HG03354 (cell line): ENCODE data around the gene CALCR.
"Not testable (repeated sequence)": the region's sequence is repeated elsewhere in the genome, so short reads cannot be mapped to it uniquely, and the experiment has no call there.

Experiments used
- ATAC-seq: cut with Tn5 transposase; IDR thresholded peaks from one replicate; pipeline ENCODE4 v1.9.1; 2021; ENCODE audit warnings: mild to moderate bottlenecking; ENCODE audit not compliant: unreplicated experiment, poor library complexity, severe bottlenecking

CALCR gene

DNA sequence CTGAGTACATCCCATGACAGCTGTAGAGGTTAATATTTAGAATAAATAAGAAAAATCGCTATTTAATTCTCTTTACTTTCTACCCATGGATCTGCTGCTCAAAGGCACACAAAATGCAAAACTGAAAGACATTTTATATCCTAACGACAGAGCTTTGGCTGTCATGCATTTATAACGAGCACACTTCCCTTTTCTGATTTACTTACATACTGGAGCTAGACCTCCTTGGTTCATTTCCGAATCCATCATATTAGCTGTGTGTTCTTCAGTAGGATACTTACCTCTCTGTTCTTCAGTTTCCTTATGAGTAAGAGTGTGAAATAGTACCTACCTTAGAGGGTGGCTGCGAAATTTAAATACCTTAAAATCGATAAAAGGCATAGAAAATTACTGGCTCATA lies 10.9 kb downstream of the CALCR start:
- no peak for ATAC-seq

DNA sequence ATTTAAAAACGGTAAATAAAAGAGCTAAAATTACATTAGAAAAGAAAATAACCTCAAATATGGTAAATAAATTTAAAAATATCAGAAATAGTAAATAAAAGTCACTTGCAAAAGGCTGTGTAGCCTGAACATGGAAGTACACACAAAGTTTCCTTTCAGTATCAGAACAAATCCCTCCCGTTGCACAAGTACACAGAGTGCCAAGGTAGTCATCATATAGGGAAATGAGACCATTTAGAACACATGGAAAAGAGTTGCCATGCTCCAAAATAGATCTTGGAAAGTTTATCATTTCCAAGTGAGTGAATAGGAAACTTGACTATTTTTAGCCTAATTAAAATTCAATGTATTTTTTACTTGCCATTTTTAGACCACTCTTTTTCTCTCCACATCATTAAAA lies 11.6 kb downstream of the CALCR start:
- no peak for ATAC-seq

DNA sequence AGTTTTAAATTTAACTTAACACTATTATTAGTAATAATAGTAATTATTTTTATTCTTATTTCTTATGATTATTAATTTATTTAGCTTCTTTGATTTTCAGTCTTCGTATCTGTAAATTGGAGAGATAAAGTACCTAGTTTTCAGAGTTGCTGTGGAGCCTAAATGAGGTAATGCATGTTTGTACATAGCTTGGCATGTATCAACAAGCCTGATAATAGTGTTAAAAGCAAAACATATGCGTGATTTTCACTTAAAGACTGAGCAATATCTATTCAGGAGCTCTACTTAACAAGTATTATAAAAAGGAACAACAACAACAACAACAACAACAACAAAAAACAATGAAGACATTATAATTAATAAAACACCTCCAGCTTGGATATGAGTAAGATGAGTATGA lies 12.4 kb downstream of the CALCR start:
- no peak for ATAC-seq

DNA sequence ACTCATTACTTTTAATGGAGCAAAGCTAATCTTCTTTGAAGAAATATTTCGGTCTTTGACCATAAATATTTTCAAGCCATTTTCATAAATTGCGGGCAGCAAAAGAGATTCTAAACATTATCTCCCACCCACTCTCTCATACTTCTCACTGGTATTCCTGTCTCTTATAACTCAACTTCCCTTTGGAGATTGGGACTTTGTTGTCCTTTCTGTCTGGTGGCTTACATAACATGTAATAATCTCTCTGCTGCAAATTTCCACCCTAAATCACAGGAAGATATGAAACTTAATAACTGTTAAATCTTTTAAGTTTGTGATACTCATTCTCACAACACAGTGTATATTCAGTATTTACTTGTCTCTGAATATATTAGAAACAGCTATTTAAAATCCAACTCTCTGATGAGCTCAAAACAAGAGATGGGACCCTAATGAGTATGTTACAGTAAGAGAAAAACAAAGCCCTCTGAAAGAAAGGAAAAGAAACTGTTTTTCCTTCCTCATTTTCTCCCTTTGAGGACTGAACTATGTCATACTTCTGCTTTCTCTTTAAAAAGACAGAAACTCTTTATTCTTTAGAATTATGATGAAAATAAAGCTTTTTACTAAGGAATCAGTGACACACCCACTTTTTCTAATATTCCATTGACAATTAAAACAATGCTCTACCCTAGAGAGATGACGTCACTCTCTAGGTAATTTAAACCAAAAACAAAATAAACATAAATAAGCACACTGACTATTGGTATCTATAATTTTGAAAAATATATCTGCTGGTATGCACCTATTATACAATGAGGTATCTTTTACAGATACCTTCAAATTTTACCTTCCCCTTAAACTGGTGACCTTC lies 14.7 kb downstream of the CALCR start:
- no peak for ATAC-seq

DNA sequence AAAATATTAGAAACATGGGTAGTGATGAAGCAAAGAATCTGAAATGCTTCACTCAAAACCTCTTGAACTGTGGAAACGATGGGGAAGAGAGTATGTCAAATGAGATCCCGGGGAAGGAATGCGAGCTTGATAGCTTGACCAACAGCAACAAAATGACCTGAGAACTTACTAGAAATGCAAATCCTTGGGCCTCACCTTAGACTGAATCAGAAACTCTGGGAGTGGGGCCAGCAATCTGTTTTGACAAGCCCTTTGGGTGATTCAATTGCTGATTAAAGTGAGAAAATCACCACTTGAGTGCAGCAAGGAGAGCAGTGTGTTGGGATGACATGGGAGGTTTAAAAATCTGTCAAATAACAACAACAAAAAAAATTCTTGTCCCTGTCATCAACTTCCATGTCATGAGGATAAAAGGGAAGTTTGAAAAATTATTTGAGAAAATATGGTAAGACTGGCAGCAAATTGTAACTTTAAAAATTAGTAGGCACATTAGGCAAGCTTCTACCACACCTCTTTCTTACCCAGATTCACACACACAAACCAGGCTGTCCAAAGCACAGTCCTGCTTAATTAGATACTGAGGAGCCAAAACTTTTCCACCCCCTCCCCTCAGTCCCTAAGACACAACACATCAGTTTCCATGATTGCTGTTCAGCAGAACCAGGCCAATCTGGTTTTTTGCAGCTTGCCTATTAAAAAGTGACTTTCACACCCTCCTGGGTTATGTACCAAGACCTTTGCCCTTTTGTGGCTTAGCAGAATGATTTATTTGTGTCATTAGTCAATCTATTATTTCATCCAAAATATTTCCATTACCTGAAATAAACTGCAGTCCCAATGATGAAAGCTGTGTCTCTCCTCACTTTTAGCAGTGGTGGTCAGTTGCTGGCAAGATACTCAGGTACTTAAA lies 15.6 kb downstream of the CALCR start:
- no peak for ATAC-seq

DNA sequence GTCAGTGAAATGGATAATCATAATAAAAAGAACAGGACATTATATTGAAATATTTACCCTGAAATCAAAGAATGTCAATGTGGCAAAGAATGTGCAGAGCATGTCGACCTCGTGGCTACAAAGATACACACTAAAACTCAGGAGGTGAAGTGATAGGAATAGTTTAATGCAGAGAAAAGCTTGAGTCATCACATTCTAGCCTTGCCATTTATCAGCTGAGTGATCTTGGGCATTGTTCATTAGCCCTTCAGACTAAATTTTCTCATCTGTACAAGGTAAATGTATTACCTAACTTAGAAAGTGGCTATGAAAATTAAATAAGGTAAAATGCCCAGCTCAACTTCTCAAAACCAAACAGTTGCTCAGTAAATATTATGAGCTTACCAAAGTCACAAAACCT lies 22.6 kb downstream of the CALCR start:
- no peak for ATAC-seq

DNA sequence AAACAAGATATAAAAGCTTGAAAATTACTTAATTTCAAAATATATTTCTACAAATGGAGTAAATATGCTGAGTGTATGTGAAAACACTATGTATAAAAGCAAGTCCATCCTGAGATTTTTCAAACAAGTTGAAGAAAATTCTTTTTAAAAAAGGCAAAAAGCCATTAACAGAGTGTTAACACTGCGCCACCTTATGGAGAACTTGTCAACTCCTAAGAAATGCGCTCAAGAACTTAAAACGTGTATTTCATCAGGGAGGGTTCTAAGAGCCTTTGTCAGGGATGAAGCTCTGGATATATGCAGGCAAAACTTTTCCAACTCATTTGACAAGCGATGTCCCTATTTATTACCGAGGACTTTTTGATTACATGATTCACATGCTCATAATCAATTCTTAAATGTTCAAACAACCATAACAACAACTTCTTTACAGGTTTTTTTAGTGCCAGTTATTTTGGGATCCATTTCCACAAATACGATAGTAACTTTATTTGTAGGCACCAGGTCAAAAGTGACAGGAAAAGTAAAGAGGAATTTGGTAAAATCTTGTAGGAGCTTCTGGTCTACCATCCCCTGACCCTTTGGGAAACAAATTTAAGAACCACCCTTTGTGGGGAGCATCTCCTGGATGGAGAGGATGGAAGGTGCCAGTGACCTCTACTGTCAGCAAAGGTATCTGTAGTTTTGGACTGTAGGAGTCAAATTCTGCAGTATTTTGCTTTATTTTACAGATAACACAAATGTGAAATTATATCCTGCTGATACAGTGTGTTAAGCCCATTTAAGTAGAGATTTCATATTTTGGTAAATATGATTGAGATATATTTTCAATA lies 23.2 kb downstream of the CALCR start:
- ATAC-seq, result peak; percentile 55

DNA sequence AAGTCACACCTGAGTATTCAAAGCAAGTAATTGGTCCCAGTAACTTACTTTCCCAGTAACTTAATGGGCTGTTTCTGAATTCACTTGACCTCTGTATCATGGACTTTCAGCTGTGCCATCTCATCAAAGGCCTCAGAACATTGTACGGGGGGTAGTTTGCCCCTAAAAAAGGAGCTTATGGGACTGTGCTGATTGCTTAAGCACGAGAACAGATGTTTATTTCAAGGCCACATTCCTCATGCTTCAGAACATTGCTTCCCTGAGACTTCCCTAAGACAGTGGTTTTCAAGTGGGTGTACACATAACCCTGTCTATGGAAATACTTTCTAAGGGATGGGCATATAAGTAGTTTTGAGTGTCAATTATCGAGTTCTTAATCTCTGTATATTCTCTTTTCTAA lies 26.8 kb downstream of the CALCR start:
- no peak for ATAC-seq

DNA sequence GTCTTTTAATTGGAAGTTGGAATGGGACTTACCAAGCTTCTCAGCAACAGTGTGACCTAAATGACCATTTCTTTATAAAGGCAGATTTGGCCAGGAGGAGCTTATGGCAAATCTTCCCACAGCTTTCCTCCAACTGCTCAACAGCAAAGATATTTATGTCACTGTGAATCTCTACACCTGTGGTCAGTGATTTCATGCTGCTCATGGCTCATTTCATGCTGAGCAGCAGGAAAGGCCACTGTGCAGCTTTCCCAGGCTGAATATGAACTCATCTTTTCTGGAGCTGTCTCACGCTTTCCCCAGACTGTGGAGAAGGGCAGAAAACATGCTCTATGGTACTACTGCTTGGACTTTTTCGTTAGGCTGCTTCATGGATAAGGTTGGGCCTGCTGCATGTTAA lies 29.8 kb downstream of the CALCR start:
- no peak for ATAC-seq

DNA sequence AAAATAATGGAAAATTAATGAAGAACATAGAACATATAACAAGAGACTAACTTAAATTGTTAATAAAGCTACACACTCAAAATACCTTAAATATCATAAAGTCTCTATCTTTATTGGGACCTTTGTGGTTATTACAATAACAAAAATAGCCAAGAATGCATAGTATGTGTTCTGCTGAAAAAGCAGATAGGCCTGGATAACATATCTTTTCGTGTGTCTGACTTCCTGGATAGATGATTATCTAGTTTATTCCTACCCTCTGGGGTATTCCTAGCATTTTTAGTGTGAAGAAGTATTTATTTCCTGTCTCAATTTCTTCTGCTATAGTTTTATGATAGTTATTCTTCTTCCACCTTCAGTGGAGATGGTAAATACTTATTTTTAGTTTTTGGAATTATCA lies 36.5 kb downstream of the CALCR start:
- ATAC-seq, result no peak

DNA sequence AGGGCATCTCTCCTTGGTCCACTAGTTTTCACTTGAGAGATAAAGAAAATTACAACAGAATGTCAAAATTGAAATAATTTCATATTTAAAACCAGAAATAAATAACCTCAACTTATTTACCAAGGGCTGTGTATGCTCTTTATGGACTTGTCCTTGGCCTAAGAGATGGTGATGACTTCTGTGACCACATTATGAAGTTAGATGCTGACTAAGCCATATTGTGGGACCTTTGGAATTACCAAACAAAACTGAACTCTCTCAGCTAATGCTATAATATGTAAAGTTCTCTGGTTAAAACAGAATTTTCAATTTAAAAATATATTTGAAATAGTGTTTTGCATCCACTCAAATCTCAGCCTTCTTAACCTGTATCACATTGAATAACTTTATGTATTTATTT lies 38.9 kb downstream of the CALCR start:
- no peak for ATAC-seq

DNA sequence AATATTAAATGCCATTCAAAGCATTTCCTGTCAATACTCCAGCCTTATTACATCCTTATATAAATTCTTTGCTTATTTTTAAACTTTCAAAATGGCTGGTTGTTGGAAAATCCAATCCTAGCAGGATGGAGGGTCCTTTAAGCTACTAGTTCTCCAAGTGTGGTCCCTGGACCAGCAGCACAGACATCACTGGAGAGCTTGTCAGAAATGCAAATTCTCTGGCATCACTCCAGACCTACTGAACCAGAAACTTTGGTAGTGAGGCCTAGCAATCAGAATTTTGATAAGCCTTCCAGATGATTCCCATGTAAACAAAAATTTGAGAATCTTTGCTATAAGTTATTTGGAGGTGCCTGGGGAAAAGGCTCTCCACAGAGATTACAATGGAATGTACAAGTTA lies 43.8 kb downstream of the CALCR start:
- ATAC-seq, result no peak

DNA sequence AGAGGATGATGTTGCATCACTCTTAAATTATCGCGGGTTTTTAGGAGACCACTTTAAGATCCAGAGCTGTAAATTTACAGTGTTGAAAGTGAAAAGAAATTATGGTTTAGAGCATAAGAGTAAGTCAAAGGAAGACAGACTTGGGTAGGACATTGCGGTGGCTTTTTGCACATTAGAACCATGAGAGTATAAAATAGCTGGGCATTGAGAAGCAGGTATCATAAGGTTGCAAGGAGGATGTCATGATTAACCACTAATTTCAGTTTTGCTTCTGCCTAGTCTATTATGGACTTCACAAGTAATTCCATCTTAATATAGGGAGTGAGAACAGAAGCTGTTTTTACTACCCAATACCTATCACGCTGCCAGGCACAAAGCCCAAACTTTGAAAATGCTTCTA lies 57.7 kb downstream of the CALCR start:
- ATAC-seq, result no peak

DNA sequence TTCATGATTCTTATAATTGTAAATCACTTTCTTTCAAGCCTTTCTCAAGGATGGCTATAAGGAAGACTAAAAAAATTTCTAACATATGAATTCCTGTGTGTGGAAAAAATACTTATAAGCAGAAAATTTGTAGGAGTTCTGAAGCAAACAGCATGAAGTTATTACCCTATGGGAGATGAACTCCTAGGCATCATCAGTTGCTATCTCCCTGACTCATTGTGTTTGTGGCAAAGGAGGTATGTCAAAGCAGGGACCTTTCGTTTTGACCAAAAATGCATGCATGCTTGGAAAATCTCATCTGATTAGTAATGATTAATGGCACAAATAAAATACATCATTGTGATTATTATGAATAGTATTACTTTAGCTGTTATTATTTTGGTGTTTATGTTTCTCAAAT lies 59.4 kb downstream of the CALCR start:
- no peak for ATAC-seq

DNA sequence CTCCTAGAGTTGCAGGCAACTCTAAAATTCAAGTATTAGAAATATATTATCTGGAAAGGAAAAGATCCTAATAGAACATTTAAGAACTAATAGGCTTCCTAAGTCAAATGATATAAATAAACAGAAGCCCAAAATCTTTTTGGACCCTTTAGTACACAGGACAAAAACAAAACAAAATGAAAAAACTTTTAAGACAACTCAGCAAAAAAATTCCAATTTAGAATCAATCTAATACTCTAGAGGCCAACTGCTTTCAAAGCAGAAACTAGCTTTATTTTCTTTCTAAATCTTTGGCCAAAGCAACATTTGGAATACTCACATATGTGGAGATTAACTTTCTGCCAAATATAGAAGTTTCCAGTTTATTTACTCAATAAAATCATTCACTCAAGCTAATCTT lies 65.2 kb downstream of the CALCR start:
- ATAC-seq, result no peak

DNA sequence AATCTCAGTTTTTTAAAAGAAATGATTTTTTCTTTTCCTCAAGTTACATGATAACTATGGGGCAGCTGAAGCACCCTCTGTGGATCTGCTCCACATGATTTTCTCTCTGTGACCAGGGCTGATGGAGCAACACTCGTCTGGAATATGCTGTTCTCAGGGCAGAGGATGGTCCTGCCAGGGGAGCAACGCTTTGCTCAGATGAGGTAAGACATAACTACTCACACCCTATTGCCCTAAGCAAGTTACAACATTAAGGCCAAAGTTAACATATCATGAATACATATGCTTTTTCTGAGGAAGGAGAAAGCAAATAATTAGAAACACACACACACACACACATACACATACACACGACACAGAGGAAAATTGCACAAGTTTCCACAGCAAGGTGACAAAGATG lies 71.4 kb downstream of the CALCR start:
- ATAC-seq, result no peak

DNA sequence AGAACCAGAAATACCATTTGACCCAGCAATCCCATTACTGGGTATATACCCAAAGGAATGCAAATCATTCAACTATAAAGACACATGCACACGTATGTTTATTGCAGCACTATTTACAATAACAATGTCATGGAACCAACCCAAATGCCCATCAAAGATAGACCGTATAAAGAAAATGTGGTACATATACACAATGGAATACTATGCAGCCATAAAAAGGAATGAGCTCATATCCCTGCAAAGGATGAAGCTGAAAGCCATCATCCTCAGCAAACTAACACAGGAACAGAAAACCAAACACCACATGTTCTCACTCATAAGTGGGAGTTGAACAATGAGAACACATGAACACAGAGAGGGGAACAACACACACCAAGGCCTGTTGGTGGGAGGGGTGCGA lies 82.7 kb downstream of the CALCR start:
- ATAC-seq, result not testable (repeated sequence)

DNA sequence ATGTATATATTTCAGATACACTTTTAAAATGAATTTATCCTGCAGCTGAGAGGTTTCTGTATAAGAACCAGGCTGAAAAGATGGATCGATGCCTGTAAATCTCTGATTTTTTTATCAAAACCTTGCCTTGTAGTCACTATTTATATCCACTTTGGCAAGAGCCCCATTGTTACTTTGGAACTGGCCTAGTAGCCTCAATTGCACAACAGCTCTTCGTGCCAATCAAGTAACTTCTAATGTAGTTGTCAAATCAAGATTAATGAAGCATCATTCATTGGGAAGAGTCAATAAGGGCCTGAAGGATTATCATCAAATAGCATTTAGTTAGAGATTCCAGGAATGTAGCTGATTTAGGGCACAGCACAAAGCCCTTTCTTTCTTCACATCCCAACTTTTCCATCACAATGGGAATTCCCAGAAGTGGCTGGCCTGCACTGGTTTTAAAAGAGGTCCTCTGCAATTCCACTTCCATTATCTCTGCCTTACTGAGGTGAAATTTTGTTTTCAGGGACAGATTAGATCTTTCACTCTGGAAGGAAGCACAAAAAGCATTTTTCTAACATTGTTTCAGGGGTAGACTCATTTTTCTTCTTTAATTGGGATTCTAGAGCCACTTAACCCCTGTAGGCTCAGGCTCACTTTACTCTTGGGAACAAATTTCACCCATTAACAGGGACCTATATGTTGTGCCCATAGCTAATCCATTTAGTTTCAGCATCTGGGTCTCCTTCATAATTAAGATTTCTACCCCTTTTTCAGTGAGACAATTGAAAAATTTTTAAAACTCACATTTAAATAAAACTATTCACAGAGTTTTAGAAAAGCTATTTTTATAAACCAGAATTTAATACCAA lies 97.8 kb downstream of the CALCR start:
- no peak for ATAC-seq

DNA sequence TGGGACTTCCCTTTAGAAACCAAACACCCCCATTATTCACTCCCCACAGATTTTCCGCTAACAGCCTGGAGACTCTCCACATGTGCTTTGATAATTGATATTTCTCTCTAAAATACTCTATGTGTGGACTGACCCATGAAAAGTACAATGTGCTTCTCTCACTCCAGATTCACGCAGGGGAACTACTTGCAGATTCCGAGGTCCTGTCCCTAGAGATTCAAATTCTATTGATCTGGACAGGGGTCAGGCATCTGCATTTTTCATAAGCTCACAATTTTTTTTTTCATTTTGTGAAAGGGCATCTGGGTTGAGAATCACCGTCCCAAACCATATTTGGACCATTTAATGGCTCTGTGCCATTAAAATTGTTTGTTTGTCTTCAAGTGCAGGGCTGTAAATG lies 98.7 kb downstream of the CALCR start:
- ATAC-seq, result no peak
